ENCODE data around the gene RNF114.

RNF114 gene

DNA sequence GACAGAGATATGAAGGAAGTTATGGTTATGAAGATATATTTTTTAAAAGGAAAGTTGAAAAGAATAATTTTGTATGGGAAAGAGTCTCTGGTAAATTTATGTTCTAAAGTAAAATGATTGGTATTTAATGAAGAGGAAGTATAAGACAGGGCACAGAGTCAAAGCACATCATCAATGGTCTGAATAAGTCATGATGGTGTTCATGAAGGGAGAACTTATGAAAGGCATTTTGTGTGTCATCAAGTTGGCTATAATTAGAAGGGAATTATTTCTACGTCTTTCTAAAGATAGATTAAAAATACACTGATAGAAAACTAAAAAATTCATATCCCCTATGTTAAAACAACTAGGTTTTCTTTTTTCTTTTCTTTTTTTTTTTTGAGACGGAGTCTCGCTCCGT, 25.2 kb downstream of the RNF114 start:
- no peaks in the 10 kb centered on the region for H3F3A ChIP-seq (ENCODE audit: low read depth)
- H3K4me3 ChIP-seq (ENCODE audit: low read length, poor library complexity, severe bottlenecking): no peak overlapping the region

DNA sequence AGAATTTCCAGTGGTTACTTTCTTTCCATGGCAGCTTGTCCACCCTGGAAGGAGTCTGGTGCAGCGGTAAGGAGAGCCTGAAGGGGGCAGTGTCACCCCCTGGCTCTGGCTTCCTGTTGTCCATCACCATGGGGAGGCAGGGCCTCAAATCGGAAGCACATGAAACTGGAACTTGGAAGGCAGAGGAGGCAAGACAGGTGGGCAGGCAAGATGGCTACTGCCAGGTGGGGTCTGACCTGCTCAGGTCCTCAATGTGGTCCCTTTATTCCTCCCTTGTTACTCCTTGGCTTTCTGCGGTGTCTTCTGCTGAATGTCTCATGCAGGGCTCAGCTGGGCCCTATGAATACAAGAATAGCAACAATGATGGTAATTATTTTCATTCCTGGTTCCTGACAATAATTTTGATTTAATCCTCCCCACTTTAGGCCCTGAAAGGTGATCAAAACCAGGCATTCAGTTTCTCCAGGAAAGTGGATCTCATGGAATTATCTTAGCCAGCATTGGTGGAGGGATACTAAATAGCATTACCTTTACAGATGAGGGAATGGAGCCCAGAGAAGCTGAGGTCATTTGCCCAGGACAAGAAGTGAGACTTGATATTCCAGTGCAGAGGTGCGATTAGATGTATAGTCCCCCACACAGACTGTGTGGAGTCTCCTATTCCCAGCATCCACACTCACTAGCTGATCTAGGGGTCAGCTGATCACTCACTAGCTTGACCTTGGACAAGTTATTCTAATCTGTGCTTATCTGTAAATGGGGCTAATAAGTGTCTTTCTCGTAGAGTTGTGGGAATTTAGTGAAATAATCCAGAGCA, 29.0 kb downstream of the RNF114 start:
- no peaks in the 10 kb centered on the region for H4K20me1 ChIP-seq (ENCODE audit: insufficient read depth, low read length, poor library complexity, severe bottlenecking)
- no peaks in the 10 kb centered on the region for H3K9me2 ChIP-seq (replicated peaks; ENCODE audit: low read depth, low read length)
- H2AFZ ChIP-seq (ENCODE audit: low read length): no peak overlapping the region
- H3K79me2 ChIP-seq (ENCODE audit: insufficient read depth, low read length): no peaks in the 10 kb centered on the region
- no peaks in the 10 kb centered on the region for H3K27me3 ChIP-seq (ENCODE audit: insufficient read depth, low read length, poor library complexity, severe bottlenecking)
- no peaks in the 10 kb centered on the region for H3F3A ChIP-seq (ENCODE audit: low read depth)
- no peak for TF ChIP-seq EZH2phosphoT487 (IDR thresholded peaks at IDR 0.05; ENCODE audit: borderline replicate concordance)
- TF ChIP-seq, protein P1, sequence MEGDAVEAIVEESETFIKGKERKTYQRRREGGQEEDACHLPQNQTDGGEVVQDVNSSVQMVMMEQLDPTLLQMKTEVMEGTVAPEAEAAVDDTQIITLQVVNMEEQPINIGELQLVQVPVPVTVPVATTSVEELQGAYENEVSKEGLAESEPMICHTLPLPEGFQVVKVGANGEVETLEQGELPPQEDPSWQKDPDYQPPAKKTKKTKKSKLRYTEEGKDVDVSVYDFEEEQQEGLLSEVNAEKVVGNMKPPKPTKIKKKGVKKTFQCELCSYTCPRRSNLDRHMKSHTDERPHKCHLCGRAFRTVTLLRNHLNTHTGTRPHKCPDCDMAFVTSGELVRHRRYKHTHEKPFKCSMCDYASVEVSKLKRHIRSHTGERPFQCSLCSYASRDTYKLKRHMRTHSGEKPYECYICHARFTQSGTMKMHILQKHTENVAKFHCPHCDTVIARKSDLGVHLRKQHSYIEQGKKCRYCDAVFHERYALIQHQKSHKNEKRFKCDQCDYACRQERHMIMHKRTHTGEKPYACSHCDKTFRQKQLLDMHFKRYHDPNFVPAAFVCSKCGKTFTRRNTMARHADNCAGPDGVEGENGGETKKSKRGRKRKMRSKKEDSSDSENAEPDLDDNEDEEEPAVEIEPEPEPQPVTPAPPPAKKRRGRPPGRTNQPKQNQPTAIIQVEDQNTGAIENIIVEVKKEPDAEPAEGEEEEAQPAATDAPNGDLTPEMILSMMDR (conservative IDR thresholded peaks at IDR 0.05; ENCODE audit: low read length): peak; percentile 92
- no peaks in the 10 kb centered on the region for H3K9me3 ChIP-seq (ENCODE audit: insufficient read depth, low read depth, low read length)
- H3K4me2 ChIP-seq (ENCODE audit: low read depth, low read length, poor library complexity, severe bottlenecking): no peak overlapping the region
- no peaks in the 10 kb centered on the region for H3K4me1 ChIP-seq (ENCODE audit: insufficient read depth, low read length, poor library complexity, severe bottlenecking)
- H3K4me3 ChIP-seq (ENCODE audit: low read length, poor library complexity, severe bottlenecking): no peak overlapping the region
- no peak overlapping the region for H3K9ac ChIP-seq (ENCODE audit: low read depth, low read length, poor library complexity, severe bottlenecking)
- H3K36me3 ChIP-seq (ENCODE audit: insufficient read depth, low read length): no peaks in the 10 kb centered on the region; the same call in 1 of the 2 replicates

More for the DNA sequence above, 25.2 kb downstream of the RNF114 start:
- Histone ChIP-seq H4K20me1 (ENCODE audit: insufficient read depth, low read length, poor library complexity, severe bottlenecking) (no peaks in the 10 kb centered on the region), H3K27me3 (ENCODE audit: insufficient read depth, low read length, poor library complexity, severe bottlenecking) (no peaks in the 10 kb centered on the region), H3K9me2 (replicated peaks; ENCODE audit: low read depth, low read length) (no peaks in the 10 kb centered on the region), H3K4me2 (ENCODE audit: low read depth, low read length, poor library complexity, severe bottlenecking) (no peak overlapping the region), H3K9me3 (ENCODE audit: insufficient read depth, low read depth, low read length) (no peaks in the 10 kb centered on the region), H3K9ac (ENCODE audit: low read depth, low read length, poor library complexity, severe bottlenecking) (no peak overlapping the region), H3K36me3 (ENCODE audit: insufficient read depth, low read length) (peaks cover 13% of the 10 kb centered on the region; the same call in 1 of the 2 replicates), H3K4me1 (ENCODE audit: insufficient read depth, low read length, poor library complexity, severe bottlenecking) (no peaks in the 10 kb centered on the region), H3K79me2 (ENCODE audit: insufficient read depth, low read length) (no peaks in the 10 kb centered on the region), H2AFZ (ENCODE audit: low read length) (no peak overlapping the region)
- no peak for TF ChIP-seq EZH2phosphoT487 (IDR thresholded peaks at IDR 0.05; ENCODE audit: borderline replicate concordance)
- TF ChIP-seq, protein P1 (conservative IDR thresholded peaks at IDR 0.05; ENCODE audit: low read length): no peak

DNA sequence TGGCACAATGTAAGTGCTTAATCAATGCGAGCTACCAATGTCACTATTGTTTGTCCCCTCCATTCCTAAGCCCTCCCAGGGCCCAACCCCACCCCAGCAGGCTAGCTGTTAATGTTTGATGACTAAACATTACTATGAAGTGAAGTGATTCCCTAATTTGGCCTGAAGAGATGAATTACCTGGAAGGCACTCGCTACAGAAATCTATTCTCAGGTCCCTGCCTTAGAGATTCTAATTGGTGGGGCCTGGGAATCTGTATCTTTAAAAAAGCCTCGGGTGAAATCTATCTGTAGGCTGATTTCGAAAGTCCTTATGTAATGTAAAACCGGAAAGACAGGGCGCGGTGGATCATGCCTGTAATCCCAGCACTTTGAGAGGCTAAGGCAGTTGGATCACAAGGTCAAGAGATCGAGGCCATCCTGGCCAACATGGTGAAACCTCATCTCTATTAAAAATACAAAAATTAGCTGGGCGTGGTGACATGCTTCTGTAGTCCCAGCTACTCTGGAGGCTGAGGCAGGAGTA, 29.6 kb downstream of the RNF114 start:
- Histone ChIP-seq H3K9me2 (replicated peaks; ENCODE audit: low read depth, low read length) (no peaks in the 10 kb centered on the region), H3F3A (ENCODE audit: low read depth) (no peaks in the 10 kb centered on the region), H3K4me1 (ENCODE audit: insufficient read depth, low read length, poor library complexity, severe bottlenecking) (no peaks in the 10 kb centered on the region), H2AFZ (ENCODE audit: low read length) (no peak overlapping the region), H3K4me2 (ENCODE audit: low read depth, low read length, poor library complexity, severe bottlenecking) (no peak overlapping the region), H3K36me3 (ENCODE audit: insufficient read depth, low read length) (no peaks in the 10 kb centered on the region; the same call in 1 of the 2 replicates), H3K4me3 (ENCODE audit: low read length, poor library complexity, severe bottlenecking) (no peak overlapping the region), H3K79me2 (ENCODE audit: insufficient read depth, low read length) (no peaks in the 10 kb centered on the region), H3K9ac (ENCODE audit: low read depth, low read length, poor library complexity, severe bottlenecking) (no peak overlapping the region), H3K27me3 (ENCODE audit: insufficient read depth, low read length, poor library complexity, severe bottlenecking) (no peaks in the 10 kb centered on the region), H4K20me1 (ENCODE audit: insufficient read depth, low read length, poor library complexity, severe bottlenecking) (no peaks in the 10 kb centered on the region), H3K9me3 (ENCODE audit: insufficient read depth, low read depth, low read length) (no peaks in the 10 kb centered on the region)
- TF ChIP-seq, protein P1 (conservative IDR thresholded peaks at IDR 0.05; ENCODE audit: low read length): no peak
- no peak for TF ChIP-seq EZH2phosphoT487 (IDR thresholded peaks at IDR 0.05; ENCODE audit: borderline replicate concordance)
